Aorta (tissue), 5 donors: ENCODE results near the gene DMTF1. TPM values are rescaled to one million over a fixed set of nuclear protein-coding genes. Genes with fewer than 3 reads are reported as not detected.

Experiments
- ATAC-seq: fragments of 200-7000 bp; cut with Tn5 transposase; one replicate; pipeline ENCODE4 v1.9.1; 2022; ENCODE audit warnings: moderate library complexity; ENCODE audit not compliant: low FRiP score
- DNase-seq, 2 donors: peaks; one replicate each; pipeline ENCODE4 v3.0.0-alpha.2; 2020
- H3K27ac ChIP-seq, 2 donors: one replicate each; pipeline ENCODE4 v1.5.1; 2013; ENCODE audit warnings: low read length in 2 of 2, mild to moderate bottlenecking in 2 of 2, moderate library complexity in 2 of 2, control low read depth in 1 of 2, inconsistent platforms in 1 of 2, low read depth in 1 of 2
- H3K27me3 ChIP-seq, 2 donors: one replicate each; pipeline ENCODE4 v1.6.1; 2013; ENCODE audit warnings: control low read depth in 1 of 2, low read length in 1 of 2, mild to moderate bottlenecking in 1 of 2, moderate library complexity in 1 of 2; ENCODE audit not compliant: insufficient read depth in 2 of 2, control insufficient read depth in 1 of 2
- H3K36me3 ChIP-seq, 2 donors: one replicate each; pipeline ENCODE4 v1.6.1; 2013; ENCODE audit warnings: control low read depth in 1 of 2, low read length in 1 of 2, mild to moderate bottlenecking in 1 of 2; ENCODE audit not compliant: insufficient read depth in 2 of 2, control insufficient read depth in 1 of 2
- H3K4me1 ChIP-seq, 2 donors: one replicate each; pipeline ENCODE4 v1.6.1; 2013; ENCODE audit warnings: low read length in 2 of 2, control low read depth in 1 of 2, mild to moderate bottlenecking in 1 of 2, moderate library complexity in 1 of 2; ENCODE audit not compliant: insufficient read depth in 2 of 2, control insufficient read depth in 1 of 2
- H3K4me3 ChIP-seq, 2 donors: one replicate each; pipeline ENCODE4 v1.5.1; 2013; ENCODE audit warnings: low read length in 2 of 2, control low read depth in 1 of 2, mild to moderate bottlenecking in 1 of 2
- H3K9me3 ChIP-seq: one replicate; pipeline ENCODE4 v1.6.1; 2013; ENCODE audit warnings: mild to moderate bottlenecking, low read length; ENCODE audit not compliant: control insufficient read depth
- WGBS, 2 donors: extraction: QIAGEN DNeasy Blood & Tissue Kit; methylation state at CpG; one replicate each; pipeline ENCODE4 v1.1.7; 2013; 5-methylcytosine and 5-hydroxymethylcytosine counted together
- intact Hi-C, 2 donors: fragments of 100-400 bp; cut with DNase I; formaldehyde crosslinking; loops; one replicate each; pipeline versions ENCODE4 v1.14.2 to v1.15.0; 2022
- polyA plus RNA-seq, 2 donors: library from polyadenylated mRNA; stranded (reverse); fragments of 200-250 nt; gene quantifications; one replicate each; pipeline ENCODE4 v1.2.3, GENCODE V29; 2013
- total RNA-seq, 2 donors: library from RNA; stranded (reverse); fragmentation: NEBNext Ultra II Directional; extraction: Animal tissue kit (Norgen Biotek cat#: 25700); gene quantifications; one replicate each; pipeline ENCODE4 v1.2.1, GENCODE V29; 2021
- donor health status: healthy with polysubstance abuse.
- donor health status: Bipolar disorder and iron deficiency.
- donor health status: DM: no; HTN: no; CAD: no.
- donor health status: DM: no; HTN: no; CAD: no.
- donor health status: DM: yes; HTN: yes; CAD: no.

Gene DMTF1
- total and polyA plus RNA-seq, 4 donors: 18.7 to 135 (median 73.1) TPM

- 0 to 1% methylated on average over 17 of the region's 17 CpGs for WGBS, 2 donors
- DNase-seq: peak; percentile 83 to 88
Measured at GRCh38 chr7:87218796-87219544, 66.7 kb downstream of the DMTF1 start.

GRCh38 chr7:87219545-87220025, 67.3 kb downstream of the DMTF1 start, which contains the start of gene TMEM243:
Gene TMEM243, minus strand, starts transcription at chr7:87219732. Its CDS starts 229 bp downstream, at chr7:87219503.
- peak; percentile 92 for DNase-seq
- peaks cover 0 to 7% of the 10 kb centered on the region in 2 donors for H3K4me1 ChIP-seq
- intact Hi-C loops: loop anchor here (1.0 to 10.0 kb wide), 4 partner anchors 67 to 292 kb away; partner anchors contain the start of genes DMTF1 (in 2 of the 2) and ELAPOR2 (in 2 of the 2)
- H3K4me3 ChIP-seq: peak within 1 kb of the TSS; percentile 80 to 96
- no peaks in the 10 kb centered on the region for H3K27me3 ChIP-seq
- no peaks in the 10 kb centered on the region for H3K36me3 ChIP-seq
- no peaks in the 10 kb centered on the region for H3K9me3 ChIP-seq
- peak; percentile 93 for ATAC-seq
- H3K27ac ChIP-seq: peak within 1 kb of the TSS; percentile 23 to 72
- 1% methylated on average over 36 to 41 of the region's 41 CpGs for WGBS, 2 donors

More at GRCh38 chr7:87218796-87219544, 66.7 kb downstream of the DMTF1 start:
- H3K4me1 ChIP-seq: peaks cover 1 to 7% of the 10 kb centered on the region in 2 donors
- peak overlapping the region in 1 of 2 donors; percentile 72 for H3K27ac ChIP-seq
- no peaks in the 10 kb centered on the region for H3K36me3 ChIP-seq
- peak overlapping the region; percentile 80 to 96 for H3K4me3 ChIP-seq
- H3K9me3 ChIP-seq: no peaks in the 10 kb centered on the region
- intact Hi-C loops: loop anchor here in 1 of 2 donors (10.0 kb wide), 1 partner anchor 164 kb away; the partner anchor contains the start of gene ELAPOR2
- H3K27me3 ChIP-seq: no peaks in the 10 kb centered on the region
- ATAC-seq: peak; percentile 62

GRCh38 chr7:87220026-87220733, 67.9 kb downstream of the DMTF1 start:
- Histone ChIP-seq H3K4me3 (peak overlapping the region; percentile 80 to 96), H3K9me3 (no peaks in the 10 kb centered on the region), H3K27ac (peak overlapping the region; percentile 23 to 72), H3K4me1 (peaks cover 0 to 7% of the 10 kb centered on the region in 2 donors), H3K27me3 (no peaks in the 10 kb centered on the region), H3K36me3 (no peaks in the 10 kb centered on the region)
- intact Hi-C loops: loop anchor here (1.0 to 10.0 kb wide), 4 partner anchors 68 to 293 kb away; partner anchors contain the start of genes DMTF1 (in 2 of the 2) and ELAPOR2 (in 1 of the 2)
- WGBS, 2 donors: 0 to 1% methylated on average over 51 to 75 of the region's 75 CpGs
- peak; percentile 87 to 91 for DNase-seq
- peak; percentile 86 for ATAC-seq

- H3K27ac ChIP-seq: no peak overlapping the region
Measured at GRCh38 chr7:87220734-87221215, 68.5 kb downstream of the DMTF1 start.

GRCh38 chr7:87223666-87224065, 71.4 kb downstream of the DMTF1 start:
- Histone ChIP-seq H3K36me3 (no peaks in the 10 kb centered on the region), H3K27ac (no peak overlapping the region), H3K4me3 (no peak overlapping the region), H3K27me3 (no peaks in the 10 kb centered on the region), H3K9me3 (no peaks in the 10 kb centered on the region), H3K4me1 (no peaks in the 10 kb centered on the region)
- ATAC-seq (no peak), DNase-seq (no peak)
- intact Hi-C loops: loop anchor here (5.0 to 10.0 kb wide), 3 partner anchors 71 to 296 kb away; partner anchors contain the start of genes DMTF1 (in 1 of the 2) and ELAPOR2 (in 1 of the 2)
- 92 to 93% methylated on average over 1 of the region's 1 CpG for WGBS, 2 donors

More at GRCh38 chr7:87220734-87221215, 68.5 kb downstream of the DMTF1 start:
- H3K4me1 ChIP-seq: peaks cover 0 to 7% of the 10 kb centered on the region in 2 donors
- H3K4me3 ChIP-seq: peak overlapping the region; percentile 80 to 96
- intact Hi-C loops: loop anchor here (1.0 to 10.0 kb wide), 4 partner anchors 68 to 293 kb away; partner anchors contain the start of genes DMTF1 (in 2 of the 2) and ELAPOR2 (in 1 of the 2)
- no peak for DNase-seq
- no peaks in the 10 kb centered on the region for H3K36me3 ChIP-seq
- no peak for ATAC-seq
- H3K9me3 ChIP-seq: no peaks in the 10 kb centered on the region
- 3 to 4% methylated on average over 17 of the region's 17 CpGs for WGBS, 2 donors
- no peaks in the 10 kb centered on the region for H3K27me3 ChIP-seq

GRCh38 chr7:87225696-87226095, 73.4 kb downstream of the DMTF1 start:
- H3K4me3 ChIP-seq: no peak overlapping the region
- H3K27me3 ChIP-seq: no peaks in the 10 kb centered on the region
- ATAC-seq (no peak), DNase-seq (no peak)
- WGBS, 2 donors: 52 to 68% methylated on average over 1 of the region's 1 CpG
- no peaks in the 10 kb centered on the region for H3K36me3 ChIP-seq
- H3K4me1 ChIP-seq: no peaks in the 10 kb centered on the region
- no peak overlapping the region for H3K27ac ChIP-seq
- H3K9me3 ChIP-seq: no peaks in the 10 kb centered on the region
- intact Hi-C loops: loop anchor here in 1 of 2 donors (10.0 kb wide), 1 partner anchor 171 kb away; the partner anchor contains the start of gene ELAPOR2

- H3K36me3 ChIP-seq: no peaks in the 10 kb centered on the region
- no peak overlapping the region for H3K27ac ChIP-seq
- ATAC-seq (no peak), DNase-seq (no peak)
- intact Hi-C loops: loop anchor here in 1 of 2 donors (10.0 kb wide), 1 partner anchor 172 kb away; the partner anchor contains the start of gene ELAPOR2
- H3K4me1 ChIP-seq: peaks cover 0 to 4% of the 10 kb centered on the region in 2 donors
- H3K9me3 ChIP-seq: no peaks in the 10 kb centered on the region
- 81 to 82% methylated on average over 3 of the region's 3 CpGs for WGBS, 2 donors
- H3K27me3 ChIP-seq: no peaks in the 10 kb centered on the region
- H3K4me3 ChIP-seq: no peak overlapping the region
Measured at GRCh38 chr7:87226495-87226894, 74.2 kb downstream of the DMTF1 start.

GRCh38 chr7:87231258-87231657, 79.0 kb downstream of the DMTF1 start:
- ATAC-seq: peak; percentile 41
- intact Hi-C loops: no loop called here
- WGBS, 2 donors: 6% methylated on average over 7 of the region's 7 CpGs

More at GRCh38 chr7:87231258-87231657, 79.0 kb downstream of the DMTF1 start:
- H3K9me3 ChIP-seq: no peaks in the 10 kb centered on the region
- no peak overlapping the region for H3K4me3 ChIP-seq
- DNase-seq: no peak
- H3K27me3 ChIP-seq: no peaks in the 10 kb centered on the region
- H3K27ac ChIP-seq: no peak overlapping the region
- no peaks in the 10 kb centered on the region for H3K36me3 ChIP-seq
- peaks cover 0 to 4% of the 10 kb centered on the region in 2 donors for H3K4me1 ChIP-seq
